GM23248 (cell line): Measurements from ENCODE around the gene PIWIL4.

ENCODE experiments used
- EZH2 ChIP-seq: fragments of 200-600 bp; sonication (generic); IDR thresholded peaks from 2 replicates; pipeline ENCODE4 v1.6.1; 2018; ENCODE audit warnings: antibody characterized with exemption, mild to moderate bottlenecking; ENCODE audit not compliant: insufficient read depth, poor library complexity, severe bottlenecking
- EZH2phosphoT487 ChIP-seq: fragments of 200-600 bp; sonication (generic); IDR thresholded peaks from 2 replicates; pipeline ENCODE4 v1.6.1; 2018; ENCODE audit warnings: antibody characterized with exemption, moderate library complexity, mild to moderate bottlenecking, low read depth; ENCODE audit not compliant: insufficient read depth

- TF ChIP-seq EZH2phosphoT487 (no peak), EZH2 (no peak)
Observed at GRCh38 chr11:94568200-94568599, 1.0 kb downstream of the PIWIL4 start.
